ENCODE data around the gene HES3. TPM values are rescaled to one million over a fixed set of nuclear protein-coding genes. Genes with fewer than 3 reads are reported as not detected.

Gene HES3
- total and polyA plus RNA-seq, 2 donors (not counting 1 experiment from before 2014, with no cell fraction given), result not detected

DNA sequence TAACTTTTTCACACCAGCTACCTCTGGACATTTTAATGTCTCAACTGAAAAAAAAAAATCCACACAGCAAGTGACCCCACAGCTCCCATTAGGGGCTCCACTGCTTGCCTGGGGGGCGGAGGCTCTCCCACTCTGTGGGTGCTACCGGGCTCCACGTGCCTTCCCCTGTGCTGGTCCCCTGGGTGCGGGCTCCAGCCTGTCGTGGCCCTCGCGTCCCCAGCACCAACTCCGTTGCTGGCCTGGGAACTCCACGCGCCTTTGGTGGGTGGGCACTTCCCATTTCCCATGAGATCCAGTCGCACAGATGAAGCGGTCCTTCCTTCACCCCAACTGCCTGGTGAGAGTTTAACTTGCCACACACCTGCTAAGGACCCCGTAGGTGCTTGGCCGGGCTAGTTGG, 44.0 kb downstream of the HES3 start:
- no peak for TF ChIP-seq EZH2 (IDR thresholded peaks at IDR 0.05; ENCODE audit: borderline replicate concordance, insufficient read depth, low read depth, low read length, poor library complexity, severe bottlenecking)
- TF ChIP-seq, protein P1, sequence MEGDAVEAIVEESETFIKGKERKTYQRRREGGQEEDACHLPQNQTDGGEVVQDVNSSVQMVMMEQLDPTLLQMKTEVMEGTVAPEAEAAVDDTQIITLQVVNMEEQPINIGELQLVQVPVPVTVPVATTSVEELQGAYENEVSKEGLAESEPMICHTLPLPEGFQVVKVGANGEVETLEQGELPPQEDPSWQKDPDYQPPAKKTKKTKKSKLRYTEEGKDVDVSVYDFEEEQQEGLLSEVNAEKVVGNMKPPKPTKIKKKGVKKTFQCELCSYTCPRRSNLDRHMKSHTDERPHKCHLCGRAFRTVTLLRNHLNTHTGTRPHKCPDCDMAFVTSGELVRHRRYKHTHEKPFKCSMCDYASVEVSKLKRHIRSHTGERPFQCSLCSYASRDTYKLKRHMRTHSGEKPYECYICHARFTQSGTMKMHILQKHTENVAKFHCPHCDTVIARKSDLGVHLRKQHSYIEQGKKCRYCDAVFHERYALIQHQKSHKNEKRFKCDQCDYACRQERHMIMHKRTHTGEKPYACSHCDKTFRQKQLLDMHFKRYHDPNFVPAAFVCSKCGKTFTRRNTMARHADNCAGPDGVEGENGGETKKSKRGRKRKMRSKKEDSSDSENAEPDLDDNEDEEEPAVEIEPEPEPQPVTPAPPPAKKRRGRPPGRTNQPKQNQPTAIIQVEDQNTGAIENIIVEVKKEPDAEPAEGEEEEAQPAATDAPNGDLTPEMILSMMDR (IDR thresholded peaks at IDR 0.05), result no peak
- Histone ChIP-seq H3K36me3 (replicated peaks in 1 of 2; ENCODE audit: control extremely low read depth in 1 of 2, control insufficient read depth in 1 of 2, extremely low read depth in 1 of 2, insufficient read depth in 2 of 2, low read length in 1 of 2) (no peaks in the 10 kb centered on the region), H3K4me3 (ENCODE audit: control extremely low read depth in 1 of 5, extremely low read depth in 1 of 5, insufficient read depth in 1 of 5, low read depth in 2 of 5, low read length in 4 of 5) (no peak overlapping the region), H4K20me1 (ENCODE audit: control insufficient read depth, insufficient read depth, low read length, poor library complexity, severe bottlenecking) (no peaks in the 10 kb centered on the region), H3K9ac (ENCODE audit: low read length) (no peak overlapping the region), H3K4me1 (ENCODE audit: control insufficient read depth in 2 of 2, insufficient read depth in 2 of 2, low read length in 2 of 2) (no peaks in the 10 kb centered on the region), H2AFZ (ENCODE audit: insufficient read depth, low read depth, low read length, poor library complexity, severe bottlenecking) (no peak overlapping the region), H3K9me3 (ENCODE audit: control extremely low read depth in 1 of 3, control insufficient read depth in 2 of 3, insufficient read depth in 1 of 3, low read length in 2 of 3) (no peaks in the 10 kb centered on the region), H3K4me2 (replicated peaks; ENCODE audit: low read depth, low read length, poor library complexity, severe bottlenecking) (no peak overlapping the region), H3K27ac (ENCODE audit: low read length in 2 of 2) (no peak overlapping the region), H3K27me3 (replicated peaks in 1 of 4; ENCODE audit: control extremely low read depth in 1 of 4, control insufficient read depth in 3 of 4, insufficient read depth in 4 of 4, low read length in 3 of 4) (no peaks in the 10 kb centered on the region), H3K79me2 (ENCODE audit: control insufficient read depth, insufficient read depth, low read length) (no peaks in the 10 kb centered on the region)
- Mint-ChIP-seq H3K4me1 (no peaks in the 10 kb centered on the region), H3K9me3 (ENCODE audit: insufficient read depth) (no peaks in the 10 kb centered on the region), H3K27ac (no peak overlapping the region), H3K4me3 (no peak overlapping the region), H3K27me3 (no peaks in the 10 kb centered on the region)
- intact Hi-C loops (cut with micrococcal nuclease), result no loop called here
- ChIA-PET CTCF (no interaction called here), POLR2A (no interaction called here)
- ATAC-seq (ENCODE audit: low read depth), result no peak
- no peak for DNase-seq
- 96% methylated on average over 13 of the region's 14 CpGs for WGBS (ENCODE audit: insufficient coverage)

DNA sequence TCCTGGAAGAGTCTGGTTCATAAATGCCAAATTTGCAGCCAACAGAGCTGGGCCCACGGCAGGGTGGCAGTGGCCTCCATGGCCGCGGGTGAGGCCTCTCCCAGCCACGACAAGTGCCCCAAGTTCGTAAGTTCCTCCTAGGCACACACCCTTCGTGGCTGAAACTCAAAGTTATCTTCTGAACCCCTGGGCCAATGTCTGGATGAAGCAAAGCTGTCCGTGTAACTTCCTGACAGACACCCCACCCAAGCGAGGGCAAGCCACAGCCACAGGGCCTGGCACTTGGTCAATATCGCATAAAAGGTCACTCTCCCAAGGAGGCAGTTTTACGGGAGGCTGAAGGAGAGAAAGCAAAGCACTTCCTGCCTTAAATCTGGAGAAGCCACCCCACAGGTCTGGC, 44.7 kb downstream of the HES3 start:
- no peak overlapping the region for H3K27ac ChIP-seq (ENCODE audit: low read length in 2 of 2)
- 99% methylated on average over 8 of the region's 10 CpGs for WGBS (ENCODE audit: insufficient coverage)
- no peaks in the 10 kb centered on the region for H3K27me3 ChIP-seq (replicated peaks in 1 of 4; ENCODE audit: control extremely low read depth in 1 of 4, control insufficient read depth in 3 of 4, insufficient read depth in 4 of 4, low read length in 3 of 4)
- H3K79me2 ChIP-seq (ENCODE audit: control insufficient read depth, insufficient read depth, low read length), result no peaks in the 10 kb centered on the region
- ATAC-seq (ENCODE audit: low read depth), result no peak
- no peak for TF ChIP-seq EZH2 (IDR thresholded peaks at IDR 0.05; ENCODE audit: borderline replicate concordance, insufficient read depth, low read depth, low read length, poor library complexity, severe bottlenecking)
- TF ChIP-seq, protein P1 (IDR thresholded peaks at IDR 0.05), result no peak
- H3K4me3 ChIP-seq (ENCODE audit: control extremely low read depth in 1 of 5, extremely low read depth in 1 of 5, insufficient read depth in 1 of 5, low read depth in 2 of 5, low read length in 4 of 5), result no peak overlapping the region
- ChIA-PET POLR2A (no interaction called here), CTCF (no interaction called here)
- no peak overlapping the region for H3K9ac ChIP-seq (ENCODE audit: low read length)
- DNase-seq, result no peak
- intact Hi-C loops (cut with micrococcal nuclease), result no loop called here
- no peaks in the 10 kb centered on the region for H3K9me3 ChIP-seq (ENCODE audit: control extremely low read depth in 1 of 3, control insufficient read depth in 2 of 3, insufficient read depth in 1 of 3, low read length in 2 of 3)
- Mint-ChIP-seq H3K27me3 (no peaks in the 10 kb centered on the region), H3K4me3 (no peak overlapping the region), H3K4me1 (no peaks in the 10 kb centered on the region), H3K9me3 (ENCODE audit: insufficient read depth) (no peaks in the 10 kb centered on the region), H3K27ac (no peak overlapping the region)
- no peak overlapping the region for H3K4me2 ChIP-seq (replicated peaks; ENCODE audit: low read depth, low read length, poor library complexity, severe bottlenecking)
- no peaks in the 10 kb centered on the region for H4K20me1 ChIP-seq (ENCODE audit: control insufficient read depth, insufficient read depth, low read length, poor library complexity, severe bottlenecking)
- H2AFZ ChIP-seq (ENCODE audit: insufficient read depth, low read depth, low read length, poor library complexity, severe bottlenecking), result no peak overlapping the region
- H3K36me3 ChIP-seq (replicated peaks in 1 of 2; ENCODE audit: control extremely low read depth in 1 of 2, control insufficient read depth in 1 of 2, extremely low read depth in 1 of 2, insufficient read depth in 2 of 2, low read length in 1 of 2), result no peaks in the 10 kb centered on the region
- H3K4me1 ChIP-seq (ENCODE audit: control insufficient read depth in 2 of 2, insufficient read depth in 2 of 2, low read length in 2 of 2), result no peaks in the 10 kb centered on the region
